ENCODE results near the gene CBX3. TPM values are rescaled to one million over a fixed set of nuclear protein-coding genes. Genes with fewer than 3 reads are reported as not detected.

The CBX3 gene
- total RNA-seq, 2 donors from 2014 or later: 34.2 to 63.3 TPM

DNA sequence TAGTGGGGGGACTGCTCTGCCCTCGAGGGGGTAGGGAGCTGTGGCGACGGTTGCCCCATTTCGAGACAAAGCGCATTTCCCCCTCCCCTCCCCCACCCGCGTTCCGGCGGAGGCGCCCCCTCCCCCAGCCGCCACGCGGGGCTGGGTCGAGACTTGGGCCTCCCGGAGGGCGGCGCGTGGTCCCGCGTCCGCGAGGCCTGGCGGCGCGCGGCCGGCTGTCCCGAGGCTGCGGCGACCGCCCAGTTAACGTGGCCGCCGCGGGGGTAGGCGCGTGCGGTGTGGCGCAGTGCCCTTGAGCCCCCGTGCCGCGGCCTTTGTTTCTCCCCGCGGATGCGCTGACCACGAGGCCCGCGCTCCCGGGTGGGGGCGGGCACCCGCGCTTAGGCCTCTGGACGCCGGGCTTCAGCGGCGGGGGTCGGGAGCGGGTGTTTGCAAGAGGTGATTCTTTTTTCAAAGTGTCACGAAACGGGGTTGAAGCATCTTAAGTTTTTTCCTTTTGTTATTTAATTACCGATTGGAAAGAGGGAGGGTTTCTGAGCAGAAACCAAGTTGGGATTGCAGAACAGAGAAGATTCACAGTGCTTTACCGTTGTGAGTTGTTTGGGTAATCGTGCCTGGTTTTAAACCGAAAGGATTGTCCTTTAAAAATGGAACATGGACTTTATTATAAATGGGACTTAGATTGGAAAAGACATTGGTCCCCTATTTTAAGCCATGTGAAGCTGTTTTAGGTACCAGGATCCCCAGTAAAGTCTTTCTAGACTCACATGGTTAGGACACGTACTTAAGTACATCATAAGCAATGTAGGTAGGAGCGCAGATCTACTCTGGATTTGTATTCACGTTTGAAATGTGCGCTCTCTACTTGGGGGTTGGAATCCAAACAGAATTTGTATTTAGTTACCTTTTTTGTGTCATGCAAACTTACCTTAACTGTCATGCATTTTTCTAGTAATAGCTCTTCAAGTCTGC lies 760 bp downstream of the CBX3 start:
- Histone ChIP-seq H3K4me3 (peak overlapping the region; percentile 76 to 90), H3K27me3 (no peaks in the 10 kb centered on the region), H3K36me3 (replicated peaks in 1 of 2; ENCODE audit: insufficient read depth in 1 of 2, low read depth in 2 of 2) (peaks cover 0 to 2% of the 10 kb centered on the region in 2 donors), H3K27ac (peak overlapping the region; percentile 97 to 100 (median 99)), H3K9me3 (no peaks in the 10 kb centered on the region), H3K4me1 (peaks cover 34% of the 10 kb centered on the region)
- ATAC-seq (peak; percentile 4), DNase-seq (peak; percentile 52 to 66 (median 58))
- intact Hi-C loops (cut with DNase I): no loop called here
- peak in 1 of 3 donors; percentile 1 for TF ChIP-seq POLR2A (IDR thresholded peaks at IDR 0.05)
- TF ChIP-seq, protein P1, sequence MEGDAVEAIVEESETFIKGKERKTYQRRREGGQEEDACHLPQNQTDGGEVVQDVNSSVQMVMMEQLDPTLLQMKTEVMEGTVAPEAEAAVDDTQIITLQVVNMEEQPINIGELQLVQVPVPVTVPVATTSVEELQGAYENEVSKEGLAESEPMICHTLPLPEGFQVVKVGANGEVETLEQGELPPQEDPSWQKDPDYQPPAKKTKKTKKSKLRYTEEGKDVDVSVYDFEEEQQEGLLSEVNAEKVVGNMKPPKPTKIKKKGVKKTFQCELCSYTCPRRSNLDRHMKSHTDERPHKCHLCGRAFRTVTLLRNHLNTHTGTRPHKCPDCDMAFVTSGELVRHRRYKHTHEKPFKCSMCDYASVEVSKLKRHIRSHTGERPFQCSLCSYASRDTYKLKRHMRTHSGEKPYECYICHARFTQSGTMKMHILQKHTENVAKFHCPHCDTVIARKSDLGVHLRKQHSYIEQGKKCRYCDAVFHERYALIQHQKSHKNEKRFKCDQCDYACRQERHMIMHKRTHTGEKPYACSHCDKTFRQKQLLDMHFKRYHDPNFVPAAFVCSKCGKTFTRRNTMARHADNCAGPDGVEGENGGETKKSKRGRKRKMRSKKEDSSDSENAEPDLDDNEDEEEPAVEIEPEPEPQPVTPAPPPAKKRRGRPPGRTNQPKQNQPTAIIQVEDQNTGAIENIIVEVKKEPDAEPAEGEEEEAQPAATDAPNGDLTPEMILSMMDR (IDR thresholded peaks at IDR 0.05): no peak
- WGBS, 2 donors: 1% methylated on average over 10 to 54 of the region's 68 CpGs

DNA sequence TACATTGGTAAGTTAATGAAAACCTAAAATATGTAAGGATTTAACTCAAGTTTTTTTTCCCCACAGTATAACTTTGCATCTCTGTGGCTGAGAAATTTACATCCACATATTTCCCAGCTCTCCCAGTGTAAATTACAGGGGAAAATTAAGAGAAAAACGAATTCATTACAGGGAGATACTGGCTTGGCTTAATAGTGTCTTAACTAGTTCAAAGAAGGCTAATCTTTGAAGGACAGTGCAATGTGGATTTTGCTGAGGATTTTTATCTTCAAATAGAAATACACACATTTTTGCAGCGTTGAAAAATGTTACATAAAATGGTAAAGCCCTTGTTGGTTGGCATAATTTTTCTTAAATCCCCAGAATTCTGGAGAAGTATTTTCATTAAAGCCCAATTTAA lies 1.5 kb downstream of the CBX3 start:
- DNase-seq (no peak), ATAC-seq (no peak)
- intact Hi-C loops (cut with DNase I): no loop called here
- WGBS, 2 donors: 0 to 4% methylated on average over 2 of the region's 2 CpGs
- peaks cover 30% of the 10 kb centered on the region for H3K4me1 ChIP-seq
- peaks cover 0 to 2% of the 10 kb centered on the region in 2 donors for H3K36me3 ChIP-seq (replicated peaks in 1 of 2; ENCODE audit: insufficient read depth in 1 of 2, low read depth in 2 of 2)
- H3K27ac ChIP-seq: peak overlapping the region in 2 of 4 donors; percentile 99 to 100
- TF ChIP-seq, protein P1 (IDR thresholded peaks at IDR 0.05): no peak
- no peak for TF ChIP-seq POLR2A (IDR thresholded peaks at IDR 0.05)
- H3K9me3 ChIP-seq: no peaks in the 10 kb centered on the region
- H3K4me3 ChIP-seq: no peak overlapping the region
- no peaks in the 10 kb centered on the region for H3K27me3 ChIP-seq

DNA sequence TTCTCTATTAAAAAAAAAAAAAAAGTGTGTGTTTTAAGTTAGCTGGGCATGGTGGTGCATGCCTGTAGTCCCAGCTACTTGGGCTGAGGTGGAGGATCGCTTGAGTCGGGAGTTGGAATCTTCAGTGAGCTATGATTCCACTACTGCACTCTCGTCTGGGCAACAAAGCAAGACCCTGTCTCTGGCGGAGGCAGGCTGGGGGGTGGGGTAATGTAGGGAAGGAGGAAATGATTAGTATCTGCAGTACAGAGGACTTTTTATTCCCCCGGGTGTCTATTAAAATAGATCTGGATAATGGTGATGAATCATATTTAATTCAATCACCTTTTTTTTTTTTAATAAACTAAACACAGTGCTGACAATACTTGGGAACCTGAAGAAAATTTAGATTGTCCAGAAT lies 6.5 kb downstream of the CBX3 start:
- DNase-seq (no peak), ATAC-seq (no peak)
- H3K27me3 ChIP-seq: no peaks in the 10 kb centered on the region
- WGBS, 2 donors: 81 to 84% methylated on average over 5 of the region's 5 CpGs
- H3K4me3 ChIP-seq: no peak overlapping the region
- H3K36me3 ChIP-seq (replicated peaks in 1 of 2; ENCODE audit: insufficient read depth in 1 of 2, low read depth in 2 of 2): peaks cover 3 to 25% of the 10 kb centered on the region in 2 donors
- TF ChIP-seq, protein P1 (IDR thresholded peaks at IDR 0.05): no peak
- no peak for TF ChIP-seq POLR2A (IDR thresholded peaks at IDR 0.05)
- H3K27ac ChIP-seq: no peak overlapping the region
- H3K4me1 ChIP-seq: peaks cover 28% of the 10 kb centered on the region
- no peaks in the 10 kb centered on the region for H3K9me3 ChIP-seq
- intact Hi-C loops (cut with DNase I): no loop called here

DNA sequence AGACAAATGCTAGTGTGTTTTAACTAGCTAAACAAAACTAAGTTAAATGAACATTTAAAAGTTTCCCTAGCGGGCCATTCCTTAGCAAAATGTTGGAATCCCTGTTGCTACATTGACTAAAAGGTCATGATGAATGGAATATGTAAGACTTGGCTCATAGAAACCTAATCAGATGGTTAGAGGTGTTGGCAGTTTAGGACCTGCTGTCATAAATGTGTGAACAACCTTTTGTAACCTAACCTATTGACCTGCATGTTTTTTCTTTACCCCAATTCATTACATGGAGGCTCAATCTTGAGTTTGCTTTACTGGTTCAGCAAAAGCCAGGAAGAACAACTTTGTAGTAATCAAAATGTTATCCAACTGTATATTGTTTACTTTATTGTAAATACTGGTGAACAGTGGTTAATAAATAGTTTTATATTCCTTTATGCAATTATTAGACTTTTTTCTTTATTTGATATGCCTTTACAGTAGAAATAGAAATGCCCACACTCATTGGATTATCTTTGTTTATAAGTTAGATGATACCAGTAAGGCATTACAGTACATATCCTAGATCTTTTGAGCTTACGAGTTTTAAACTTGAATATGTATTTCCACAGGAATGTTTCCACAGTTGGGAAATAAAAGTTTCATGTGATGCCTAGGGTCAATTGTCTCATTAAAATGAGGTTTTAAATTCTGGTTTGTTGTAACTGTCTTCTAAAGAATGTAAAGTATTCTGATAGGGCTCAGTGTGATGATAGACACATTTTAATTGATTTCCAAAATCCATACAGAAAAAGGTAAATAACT lies 11.6 kb downstream of the CBX3 start:
- Histone ChIP-seq H3K9me3 (no peaks in the 10 kb centered on the region), H3K36me3 (replicated peaks in 1 of 2; ENCODE audit: insufficient read depth in 1 of 2, low read depth in 2 of 2) (peaks cover 3 to 23% of the 10 kb centered on the region in 2 donors), H3K4me1 (no peaks in the 10 kb centered on the region), H3K4me3 (no peak overlapping the region), H3K27me3 (no peaks in the 10 kb centered on the region), H3K27ac (no peak overlapping the region)
- DNase-seq (no peak), ATAC-seq (no peak)
- TF ChIP-seq POLR2A (IDR thresholded peaks at IDR 0.05): no peak
- TF ChIP-seq, protein P1 (IDR thresholded peaks at IDR 0.05): no peak
- intact Hi-C loops (cut with DNase I): no loop called here
- 92 to 96% methylated on average over 2 of the region's 2 CpGs for WGBS, 2 donors

All from body of pancreas (tissue), 4 donors.